ENCODE data around the gene TSPAN10. TPM values are rescaled to one million over a fixed set of nuclear protein-coding genes. Genes with fewer than 3 reads are reported as not detected.

TSPAN10 gene
- total and polyA plus RNA-seq, 2 of the 8 experiments (the other 6 are each of a cell fraction or from before 2014, with no cell fraction given): 0.99 to 1.1 TPM

GRCh38 chr17:81647640-81648012 lies 10.6 kb downstream of the TSPAN10 start:
- peak in 1 of 2 experiments; percentile 53 for DNase-seq (ENCODE audit: low read depth in 1 of 2, low spot score in 2 of 2)
- WGBS, 2 experiments (ENCODE audit: extremely low coverage in 1 of 2, insufficient coverage in 1 of 2, insufficient read length in 1 of 2, insufficient replicate concordance in 2 of 2, low coverage in 1 of 2, low lambda C conversion rate in 2 of 2, missing lambda C conversion rate in 1 of 2): 80% methylated on average over 19 of the region's 21 CpGs; no CpG with 5 or more reads in 1 of the 2 experiments
- Histone ChIP-seq H2AFZ (ENCODE audit: low read length) (no peak overlapping the region), H4K5ac (ENCODE audit: insufficient read length, low read depth, low read length) (no peak overlapping the region), H4K20me1 (replicated peaks in 1 of 2; ENCODE audit: control insufficient read depth in 1 of 2, insufficient read depth in 2 of 2, low read length in 2 of 2) (peaks cover 0 to 2% of the 10 kb centered on the region in 2 experiments), H3K4me3 (ENCODE audit: extremely low read depth in 1 of 4, insufficient read depth in 2 of 4, low read depth in 3 of 4, low read length in 4 of 4) (peak overlapping the region in 2 of 4 experiments; percentile 15 to 38; a peak in 3 of 8 replicates), H3K4me1 (replicated peaks in 1 of 4; ENCODE audit: control insufficient read depth in 3 of 4, insufficient read depth in 4 of 4, low read length in 3 of 4) (peaks cover 0 to 14% (median 1%) of the 10 kb centered on the region in 4 experiments; a peak in 4 of 7 replicates), H3K4ac (replicated peaks; ENCODE audit: insufficient read length, low read depth, low read length) (no peak overlapping the region), H3K23ac (ENCODE audit: insufficient read length) (no peak overlapping the region), H3K36me3 (ENCODE audit: control insufficient read depth in 2 of 4, insufficient read depth in 4 of 4, low read length in 3 of 4) (peaks cover 0 to 3% (median 1%) of the 10 kb centered on the region in 4 experiments; a peak in 3 of 8 replicates), H3K79me2 (ENCODE audit: control insufficient read depth in 1 of 2, insufficient read depth in 2 of 2, low read length in 2 of 2) (no peaks in the 10 kb centered on the region), H3K27me3 (replicated peaks in 1 of 4; ENCODE audit: control insufficient read depth in 3 of 4, extremely low read depth in 1 of 4, insufficient read depth in 3 of 4, low read length in 3 of 4) (peaks cover 2 to 15% (median 9%) of the 10 kb centered on the region in 4 experiments; a peak in 5 of 7 replicates), H4K8ac (ENCODE audit: extremely low read depth, insufficient read depth, low read length) (peak overlapping the region; percentile 89), H3K23me2 (ENCODE audit: low read depth, low read length) (peaks cover 10% of the 10 kb centered on the region), H3K56ac (replicated peaks; ENCODE audit: insufficient read length, low read depth, low read length) (no peak overlapping the region), H2BK20ac (ENCODE audit: low read length) (no peak overlapping the region), H3K4me2 (ENCODE audit: insufficient read depth in 1 of 2, low read depth in 2 of 2, low read length in 2 of 2) (peak overlapping the region; percentile 59 to 76), H2BK15ac (ENCODE audit: low read length) (peak overlapping the region; percentile 23; the same call in 1 of the 2 replicates), H2AK5ac (ENCODE audit: low read depth, low read length) (peak overlapping the region; percentile 57; the same call in 1 of the 2 replicates), H3K9me3 (ENCODE audit: insufficient read depth in 2 of 2, low read depth in 1 of 2, low read length in 1 of 2) (no peaks in the 10 kb centered on the region), H4K91ac (replicated peaks; ENCODE audit: insufficient read length, low read length) (peak overlapping the region; percentile 69), H2BK5ac (ENCODE audit: low read depth, low read length) (no peak overlapping the region), H3K9ac (replicated peaks in 1 of 4; ENCODE audit: extremely low read depth in 1 of 4, low read depth in 3 of 4, low read length in 3 of 4) (peak overlapping the region in 1 of 4 experiments; percentile 30; a peak in 1 of 7 replicates), H3K27ac (ENCODE audit: low read depth, low read length) (no peak overlapping the region), H3K79me1 (ENCODE audit: low read depth, low read length) (peaks cover 7% of the 10 kb centered on the region), H3K18ac (ENCODE audit: extremely low read depth, low read length) (no peak overlapping the region; the same call in 1 of the 2 replicates), H3K14ac (ENCODE audit: insufficient read length) (no peak overlapping the region), H2BK12ac (ENCODE audit: low read depth, low read length) (peak overlapping the region; percentile 20; the same call in 1 of the 2 replicates), H2BK120ac (replicated peaks; ENCODE audit: low read depth, low read length) (no peak overlapping the region)
- TF ChIP-seq GTF2F1 (IDR thresholded peaks at IDR 0.05; ENCODE audit: borderline replicate concordance, low read depth, low read length) (no peak), TAF1 (IDR thresholded peaks at IDR 0.05; ENCODE audit: low read depth, low read length) (no peak), BCL11A (IDR thresholded peaks at IDR 0.05; ENCODE audit: low read depth in 2 of 2, low read length in 2 of 2) (no peak)
- no peak for FAIRE-seq
- ChIA-PET POLR2A (ENCODE audit: partially characterized antibody) (interaction anchor here (0.7 to 4.4 kb wide), 16 partner anchors 9 to 135 kb away, joined by 3 to 23 read pairs (median 6); partner anchors contain the start of genes ACTG1, ARL16, FAAP100 and HGS), CTCF (ENCODE audit: partially characterized antibody) (interaction anchor here (0.6 to 3.5 kb wide), 8 partner anchors 11 to 75 kb away, joined by 3 to 9 read pairs (median 3); no protein-coding TSS in a partner anchor)

Measured in H1 (cell line).